T-cell (primary cell): ENCODE measurements around the gene NOL11. TPM values are rescaled to one million over a fixed set of nuclear protein-coding genes. Genes with fewer than 3 reads are reported as not detected.
A peak's percentile ranks its signal among the peaks of the same experiment; 100 is the strongest.

Experiments
- ATAC-seq, 4 experiments: fragments of 200-7000 bp in 3 of 4; fragments of 150-1000 bp in 1 of 4; cut with Tn5 transposase; replicated peaks in 1 of 4; 1 replicate in 3 of 4; 2 replicates in 1 of 4; pipeline ENCODE4 v1.10.0; 2021; ENCODE audit warnings: moderate library complexity in 3 of 4, mild to moderate bottlenecking in 2 of 4, moderate number of reproducible peaks in 1 of 4
- CTCF ChIA-PET, 2 donors: fragments of 300-600 bp; sonication (Branson Sonifier 250); formaldehyde crosslinking; loops; one replicate each; lab custom pipeline; 2022; ENCODE audit warnings: antibody characterized with exemption in 2 of 2; lab: Charles Lee
- POLR2A ChIA-PET, 2 donors: fragments of 300-600 bp; sonication (Branson Sonifier 250); formaldehyde crosslinking; loops; one replicate each; lab custom pipeline; 2022; ENCODE audit warnings: antibody characterized with exemption in 2 of 2; lab: Charles Lee
- DNase-seq, 35 experiments: peaks; one replicate each; pipeline versions ENCODE4 v3.0.0 to v3.0.0-alpha.2; 2013 to 2023
- H3K27ac ChIP-seq: one replicate; pipeline ENCODE4 v1.5.1; 2013; ENCODE audit warnings: low read length
- H3K27me3 ChIP-seq, 2 experiments: replicated peaks in 1 of 2; 1 replicate in 1 of 2; 2 replicates in 1 of 2; pipeline versions ENCODE4 v1.6.1 to v1.7.0; 2013; ENCODE audit warnings: low read length in 1 of 2, mixed read lengths in 1 of 2; ENCODE audit not compliant: control insufficient read depth in 2 of 2, insufficient read depth in 2 of 2; ENCODE audit errors: extremely low read depth in 1 of 2
- H3K36me3 ChIP-seq, 2 donors: 1 replicate in 1 of 2; 2 replicates in 1 of 2; pipeline versions ENCODE4 v1.6.1 to v1.7.0; 2013; ENCODE audit warnings: low read length in 1 of 2; ENCODE audit not compliant: control insufficient read depth in 2 of 2, insufficient read depth in 1 of 2; ENCODE audit errors: extremely low read depth in 1 of 2
- H3K4me1 ChIP-seq, 2 experiments: 1 replicate in 1 of 2; 2 replicates in 1 of 2; pipeline versions ENCODE4 v1.6.1 to v1.7.0; 2013; ENCODE audit warnings: low read length in 2 of 2, mixed read lengths in 1 of 2; ENCODE audit not compliant: insufficient read depth in 2 of 2, control insufficient read depth in 1 of 2; ENCODE audit errors: extremely low read depth in 1 of 2
- H3K4me3 ChIP-seq, 2 donors: 1 replicate in 1 of 2; 2 replicates in 1 of 2; pipeline versions ENCODE4 v1.5.1 to v1.7.0; 2013; ENCODE audit warnings: mild to moderate bottlenecking in 2 of 2, low read length in 1 of 2, moderate library complexity in 1 of 2; ENCODE audit not compliant: control insufficient read depth in 1 of 2; ENCODE audit errors: extremely low read depth in 1 of 2
- H3K9me3 ChIP-seq: 2 replicates; pipeline ENCODE4 v1.7.0; 2013
- H3K27ac Mint-ChIP-seq, 2 donors: one replicate each; pipeline ENCODE4 v1.8.0; 2020 to 2021; ENCODE audit warnings: mild to moderate bottlenecking in 2 of 2, mixed read lengths in 2 of 2
- H3K27me3 Mint-ChIP-seq, 2 donors: one replicate each; pipeline ENCODE4 v1.8.0; 2021 to 2022; ENCODE audit warnings: mixed read lengths in 2 of 2
- H3K36me3 Mint-ChIP-seq: one replicate; pipeline ENCODE4 v1.8.0; 2021; ENCODE audit warnings: mixed read lengths
- H3K4me1 Mint-ChIP-seq, 3 donors: one replicate each; pipeline ENCODE4 v1.8.0; 2020 to 2022; ENCODE audit warnings: mixed read lengths in 3 of 3, mild to moderate bottlenecking in 1 of 3
- H3K4me3 Mint-ChIP-seq, 3 donors: one replicate each; pipeline ENCODE4 v1.8.0; 2020 to 2022; ENCODE audit warnings: mild to moderate bottlenecking in 3 of 3, mixed read lengths in 3 of 3, moderate library complexity in 3 of 3
- H3K9me3 Mint-ChIP-seq, 3 donors: one replicate each; pipeline ENCODE4 v1.8.0; 2020 to 2022; ENCODE audit warnings: mixed read lengths in 3 of 3
- WGBS: methylation state at CpG from one replicate; pipeline ENCODE4 v1.1.5; 2013; ENCODE audit warnings: missing lambda C conversion rate; ENCODE audit not compliant: insufficient coverage; 5-methylcytosine and 5-hydroxymethylcytosine counted together
- total RNA-seq, 35 experiments: library from RNA in 6 of 35; stranded (reverse) in 6 of 35; fragments of 120-200 nt in 1 of 35; gene quantifications; one replicate each; pipeline versions ENCODE4 v1.2.1 to v1.2.4 and lab custom pipeline; 2013 to 2026

The NOL11 gene
- total RNA-seq, 5 donors from 2014 or later (not counting 1 experiment from before 2014, with no cell fraction given) = 52.0 to 69.0 (median 58.8) TPM

- H3K36me3 ChIP-seq = no peaks in the 10 kb centered on the region
- no peak for ATAC-seq
- no peak overlapping the region for H3K4me3 ChIP-seq
- ChIA-PET CTCF (no interaction called here), POLR2A (no interaction called here)
- no CpG with 5 or more reads among the region's 3 CpGs for WGBS
- no peaks in the 10 kb centered on the region for H3K36me3 Mint-ChIP-seq
- H3K27me3 ChIP-seq = peaks cover 0 to 9% of the 10 kb centered on the region in 2 experiments
- DNase-seq = no peak
- H3K27me3 Mint-ChIP-seq = peaks cover 0 to 3% of the 10 kb centered on the region in 2 donors
- H3K9me3 Mint-ChIP-seq = no peaks in the 10 kb centered on the region
- H3K27ac ChIP-seq = no peak overlapping the region
- H3K27ac Mint-ChIP-seq = no peak overlapping the region
- peaks cover 0 to 10% of the 10 kb centered on the region in 2 experiments for H3K4me1 ChIP-seq
- H3K9me3 ChIP-seq = no peaks in the 10 kb centered on the region
- H3K4me1 Mint-ChIP-seq = peaks cover 12 to 16% (median 15%) of the 10 kb centered on the region in 3 donors
- H3K4me3 Mint-ChIP-seq = no peak overlapping the region
Observed at GRCh38 chr17:67713169-67713568, 4.6 kb upstream of the NOL11 start.

DNA sequence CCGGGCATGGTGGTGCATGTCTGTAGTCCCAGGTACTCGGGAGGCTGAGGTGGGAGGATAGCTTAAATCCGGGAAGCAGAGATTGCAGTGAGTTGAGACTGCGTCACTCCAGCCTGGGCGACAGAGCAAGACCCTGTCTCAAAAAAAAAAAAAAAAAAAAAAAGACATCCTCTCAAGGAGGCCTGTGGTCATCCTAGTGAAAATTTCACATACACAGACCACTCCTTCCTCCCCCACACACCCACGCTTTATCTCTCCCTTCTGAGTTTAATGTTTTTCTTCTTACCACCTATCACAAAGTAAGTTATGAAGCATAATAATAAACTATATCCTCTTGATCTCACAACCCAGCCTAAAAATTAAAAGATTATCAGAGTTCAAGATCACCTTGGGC, 1.3 kb upstream of the NOL11 start:
- Histone ChIP-seq H3K36me3 (peaks cover 0 to 15% of the 10 kb centered on the region in 2 donors), H3K9me3 (no peaks in the 10 kb centered on the region), H3K27ac (no peak overlapping the region), H3K4me1 (peaks cover 14 to 24% of the 10 kb centered on the region in 2 experiments), H3K27me3 (no peaks in the 10 kb centered on the region), H3K4me3 (no peak overlapping the region)
- ChIA-PET CTCF (no interaction called here), POLR2A (interaction anchor here in 1 of 2 donors (0.7 kb wide), 1 partner anchor 215 kb away, joined by 5 read pairs; no protein-coding TSS in a partner anchor)
- Mint-ChIP-seq H3K27me3 (peaks cover 0 to 3% of the 10 kb centered on the region in 2 donors), H3K4me1 (peaks cover 23 to 36% (median 30%) of the 10 kb centered on the region in 3 donors), H3K36me3 (peaks cover 7% of the 10 kb centered on the region), H3K27ac (peak overlapping the region; percentile 98), H3K9me3 (no peaks in the 10 kb centered on the region), H3K4me3 (peak overlapping the region in 1 of 3 donors; percentile 17)
- ATAC-seq = no peak
- no CpG with 5 or more reads among the region's 6 CpGs for WGBS
- DNase-seq = no peak

GRCh38 chr17:67717192-67717623, 528 bp upstream of the NOL11 start:
- Mint-ChIP-seq H3K4me1 (peaks cover 23 to 42% (median 36%) of the 10 kb centered on the region in 3 donors), H3K4me3 (peak overlapping the region; percentile 97 to 99 (median 98)), H3K27ac (peak overlapping the region; percentile 98), H3K9me3 (no peaks in the 10 kb centered on the region), H3K27me3 (peaks cover 0 to 3% of the 10 kb centered on the region in 2 donors), H3K36me3 (peaks cover 15% of the 10 kb centered on the region)
- H3K36me3 ChIP-seq = peaks cover 0 to 24% of the 10 kb centered on the region in 2 donors
- H3K4me1 ChIP-seq = peaks cover 14 to 24% of the 10 kb centered on the region in 2 experiments
- H3K27me3 ChIP-seq = no peaks in the 10 kb centered on the region
- H3K27ac ChIP-seq = peak overlapping the region; percentile 90
- CTCF ChIA-PET = interaction anchor here (0.5 to 1.3 kb wide), 8 partner anchors 11 to 1071 kb away, joined by 3 to 6 read pairs (median 4); partner anchors contain the start of gene BPTF (in 1 of the 2)
- POLR2A ChIA-PET = interaction anchor here in 1 of 2 donors (0.7 to 1.9 kb wide), 2 partner anchors 108 to 351 kb away, joined by 4 to 6 read pairs; partner anchors contain the start of gene BPTF
- DNase-seq = peak in 2 of 35 experiments; percentile 1 to 13
- H3K4me3 ChIP-seq = peak overlapping the region in 1 of 2 donors; percentile 76
- H3K9me3 ChIP-seq = no peaks in the 10 kb centered on the region
- ATAC-seq = peak in 1 of 4 experiments; percentile 1
- WGBS = 0% methylated on average over 1 of the region's 5 CpGs

GRCh38 chr17:67718325-67718941, 697 bp downstream of the NOL11 start:
- H3K36me3 Mint-ChIP-seq = peaks cover 18% of the 10 kb centered on the region
- ChIA-PET CTCF (interaction anchor here in 1 of 2 donors (0.5 to 0.6 kb wide), 3 partner anchors 58 to 617 kb away, joined by 3 to 4 read pairs (median 4); no protein-coding TSS in a partner anchor), POLR2A (interaction anchor here (0.6 to 1.9 kb wide), 5 partner anchors 23 to 1472 kb away, joined by 3 to 11 read pairs (median 6); partner anchors contain the start of genes BPTF (in 1 of the 2) and PRKAR1A (in 1 of the 2))
- WGBS = 3% methylated on average over 3 of the region's 16 CpGs
- peak overlapping the region; percentile 90 for H3K27ac ChIP-seq
- DNase-seq (peak in 13 of 35 experiments; percentile 4 to 62 (median 15)), ATAC-seq (peak in 3 of 4 experiments; percentile 1 to 14 (median 4))
- H3K4me3 Mint-ChIP-seq = peak overlapping the region; percentile 97 to 99 (median 98)
- peak overlapping the region; percentile 98 for H3K27ac Mint-ChIP-seq
- no peaks in the 10 kb centered on the region for H3K9me3 Mint-ChIP-seq
- H3K4me3 ChIP-seq = peak overlapping the region; percentile 76 to 98
- peaks cover 14 to 24% of the 10 kb centered on the region in 2 experiments for H3K4me1 ChIP-seq
- H3K27me3 Mint-ChIP-seq = no peaks in the 10 kb centered on the region
- H3K4me1 Mint-ChIP-seq = peaks cover 23 to 42% (median 36%) of the 10 kb centered on the region in 3 donors
- H3K9me3 ChIP-seq = no peaks in the 10 kb centered on the region
- peaks cover 3 to 31% of the 10 kb centered on the region in 2 donors for H3K36me3 ChIP-seq
- no peaks in the 10 kb centered on the region for H3K27me3 ChIP-seq

GRCh38 chr17:67725373-67725791, 7.6 kb downstream of the NOL11 start:
- Mint-ChIP-seq H3K9me3 (no peaks in the 10 kb centered on the region), H3K27ac (peak overlapping the region; percentile 79 to 88), H3K36me3 (peaks cover 63% of the 10 kb centered on the region), H3K4me1 (peaks cover 34 to 48% (median 35%) of the 10 kb centered on the region in 3 donors), H3K4me3 (peak overlapping the region; percentile 14 to 64 (median 26)), H3K27me3 (no peaks in the 10 kb centered on the region)
- CTCF ChIA-PET = interaction anchor here in 1 of 2 donors (0.9 kb wide), 1 partner anchor 9 kb away, joined by 3 read pairs; no protein-coding TSS in a partner anchor
- POLR2A ChIA-PET = no interaction called here
- H3K9me3 ChIP-seq = no peaks in the 10 kb centered on the region
- no CpG with 5 or more reads among the region's 4 CpGs for WGBS
- ATAC-seq (peak; percentile 65 to 88 (median 74)), DNase-seq (peak in 15 of 35 experiments; percentile 7 to 66 (median 11))
- H3K4me3 ChIP-seq = no peak overlapping the region
- peaks cover 11 to 18% of the 10 kb centered on the region in 2 experiments for H3K4me1 ChIP-seq
- H3K27me3 ChIP-seq = no peaks in the 10 kb centered on the region
- peaks cover 9 to 79% of the 10 kb centered on the region in 2 donors for H3K36me3 ChIP-seq
- H3K27ac ChIP-seq = peak overlapping the region; percentile 62

DNA sequence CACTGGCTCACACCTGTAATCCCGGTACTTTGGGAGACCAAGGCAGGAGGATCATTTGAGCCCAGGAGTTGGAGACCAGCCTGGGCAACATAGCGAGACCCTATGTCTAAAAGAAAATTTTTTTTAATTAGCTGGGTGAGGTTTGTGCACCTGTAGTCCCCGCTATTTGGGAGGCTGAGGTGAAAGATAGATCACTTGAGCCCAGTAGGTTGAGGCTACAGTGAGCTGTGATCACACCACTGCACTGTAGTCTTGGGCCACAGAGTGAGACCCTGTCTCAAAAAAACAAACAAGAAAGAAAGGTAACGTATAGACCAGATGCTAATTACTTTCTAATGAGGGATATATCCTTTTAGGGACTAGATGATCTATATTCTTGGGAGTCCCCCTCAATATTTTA, 8.1 kb downstream of the NOL11 start:
- Histone ChIP-seq H3K27me3 (no peaks in the 10 kb centered on the region), H3K27ac (peak overlapping the region; percentile 62), H3K36me3 (peaks cover 9 to 78% of the 10 kb centered on the region in 2 donors), H3K4me1 (peaks cover 11 to 18% of the 10 kb centered on the region in 2 experiments), H3K4me3 (no peak overlapping the region), H3K9me3 (no peaks in the 10 kb centered on the region)
- H3K4me1 Mint-ChIP-seq = peaks cover 33 to 45% (median 34%) of the 10 kb centered on the region in 3 donors
- peaks cover 65% of the 10 kb centered on the region for H3K36me3 Mint-ChIP-seq
- ATAC-seq (peak in 2 of 4 experiments; percentile 26 to 58), DNase-seq (peak in 2 of 35 experiments; percentile 10 to 27)
- CTCF ChIA-PET = interaction anchor here in 1 of 2 donors (0.9 kb wide), 1 partner anchor 9 kb away, joined by 3 read pairs; no protein-coding TSS in a partner anchor
- WGBS = 83% methylated on average over 1 of the region's 4 CpGs
- POLR2A ChIA-PET = no interaction called here
- no peaks in the 10 kb centered on the region for H3K9me3 Mint-ChIP-seq
- H3K27ac Mint-ChIP-seq = peak overlapping the region; percentile 79 to 88
- no peaks in the 10 kb centered on the region for H3K27me3 Mint-ChIP-seq
- H3K4me3 Mint-ChIP-seq = peak overlapping the region; percentile 21 to 64 (median 26)
